HG02623 (cell line): ENCODE data around the gene TTPAL.

ENCODE experiments used
- ATAC-seq: cut with Tn5 transposase; IDR thresholded peaks from one replicate; pipeline ENCODE4 v1.9.1; 2021; ENCODE audit warnings: moderate library complexity; ENCODE audit not compliant: unreplicated experiment

The TTPAL gene

GRCh38 chr20:44439318-44439717 lies 36.4 kb upstream of the TTPAL start:
- ATAC-seq: no peak

GRCh38 chr20:44442298-44443070 lies 33.2 kb upstream of the TTPAL start:
- no peak for ATAC-seq

GRCh38 chr20:44445742-44446710 lies 29.6 kb upstream of the TTPAL start:
- ATAC-seq: no peak

GRCh38 chr20:44447827-44448419 lies 27.8 kb upstream of the TTPAL start:
- ATAC-seq: no peak

GRCh38 chr20:44448753-44449546 lies 26.7 kb upstream of the TTPAL start:
- no peak for ATAC-seq

- ATAC-seq: no peak
Observed at GRCh38 chr20:44449864-44450263, 25.8 kb upstream of the TTPAL start.

- no peak for ATAC-seq
Observed at GRCh38 chr20:44450281-44450889, 25.3 kb upstream of the TTPAL start.

- no peak for ATAC-seq
Observed at GRCh38 chr20:44450903-44451450, 24.7 kb upstream of the TTPAL start.

GRCh38 chr20:44454306-44454963 lies 21.2 kb upstream of the TTPAL start:
- ATAC-seq: no peak

GRCh38 chr20:44455126-44455525 lies 20.5 kb upstream of the TTPAL start:
- ATAC-seq: no peak

GRCh38 chr20:44456611-44457010 lies 19.1 kb upstream of the TTPAL start:
- no peak for ATAC-seq

GRCh38 chr20:44457016-44457415 lies 18.7 kb upstream of the TTPAL start:
- no peak for ATAC-seq

GRCh38 chr20:44459271-44459670 lies 16.4 kb upstream of the TTPAL start:
- no peak for ATAC-seq

GRCh38 chr20:44460795-44461141 lies 14.9 kb upstream of the TTPAL start:
- ATAC-seq: no peak

GRCh38 chr20:44461142-44461802 lies 14.4 kb upstream of the TTPAL start:
- ATAC-seq: no peak

GRCh38 chr20:44461803-44462174 lies 13.9 kb upstream of the TTPAL start:
- no peak for ATAC-seq

GRCh38 chr20:44463466-44463865 lies 12.2 kb upstream of the TTPAL start:
- ATAC-seq: no peak

- ATAC-seq: no peak
Observed at GRCh38 chr20:44464514-44464913, 11.2 kb upstream of the TTPAL start.

GRCh38 chr20:44465001-44465560 lies 10.6 kb upstream of the TTPAL start:
- no peak for ATAC-seq
